Measurements from ENCODE around the gene LAS1L. TPM values are rescaled to one million over a fixed set of nuclear protein-coding genes. Genes with fewer than 3 reads are reported as not detected.

Gene LAS1L
- total and polyA plus RNA-seq, 2 donors (not counting 1 experiment from before 2014, with no cell fraction given) = 23.4 to 46.7 TPM

- Histone ChIP-seq H4K20me1 (ENCODE audit: control insufficient read depth, insufficient read depth, low read length, poor library complexity, severe bottlenecking) (no peaks in the 10 kb centered on the region), H3K27ac (ENCODE audit: low read length in 2 of 2) (no peak overlapping the region), H3K27me3 (replicated peaks in 1 of 4; ENCODE audit: control extremely low read depth in 1 of 4, control insufficient read depth in 3 of 4, insufficient read depth in 4 of 4, low read length in 3 of 4) (no peaks in the 10 kb centered on the region), H3K9me3 (ENCODE audit: control extremely low read depth in 1 of 3, control insufficient read depth in 2 of 3, insufficient read depth in 1 of 3, low read length in 2 of 3) (no peaks in the 10 kb centered on the region), H2AFZ (ENCODE audit: insufficient read depth, low read depth, low read length, poor library complexity, severe bottlenecking) (no peak overlapping the region), H3K4me1 (ENCODE audit: control insufficient read depth in 2 of 2, insufficient read depth in 2 of 2, low read length in 2 of 2) (no peaks in the 10 kb centered on the region), H3K36me3 (replicated peaks in 1 of 2; ENCODE audit: control extremely low read depth in 1 of 2, control insufficient read depth in 1 of 2, extremely low read depth in 1 of 2, insufficient read depth in 2 of 2, low read length in 1 of 2) (peaks cover 0 to 7% of the 10 kb centered on the region in 2 experiments), H3K4me2 (replicated peaks; ENCODE audit: low read depth, low read length, poor library complexity, severe bottlenecking) (no peak overlapping the region), H3K9ac (ENCODE audit: low read length) (no peak overlapping the region), H3K4me3 (ENCODE audit: control extremely low read depth in 1 of 5, extremely low read depth in 1 of 5, insufficient read depth in 1 of 5, low read depth in 2 of 5, low read length in 4 of 5) (no peak overlapping the region), H3K79me2 (ENCODE audit: control insufficient read depth, insufficient read depth, low read length) (no peaks in the 10 kb centered on the region)
- Mint-ChIP-seq H3K4me1 (no peaks in the 10 kb centered on the region), H3K27ac (no peak overlapping the region), H3K4me3 (no peak overlapping the region), H3K9me3 (ENCODE audit: insufficient read depth) (no peaks in the 10 kb centered on the region), H3K27me3 (no peaks in the 10 kb centered on the region)
- POLR2A ChIA-PET = no interaction called here
- WGBS (ENCODE audit: insufficient coverage) = no CpG with 5 or more reads among the region's 4 CpGs
- intact Hi-C loops (cut with micrococcal nuclease) = no loop called here
- ATAC-seq (ENCODE audit: low read depth) = no peak
- no peak for DNase-seq
- TF ChIP-seq CTCF (IDR thresholded peaks at IDR 0.05) (no peak), EZH2 (IDR thresholded peaks at IDR 0.05; ENCODE audit: borderline replicate concordance, insufficient read depth, low read depth, low read length, poor library complexity, severe bottlenecking) (no peak)
- CTCF ChIA-PET = interaction anchor here (0.9 kb wide), 1 partner anchor 19 kb away, joined by 4 read pairs; no protein-coding TSS in a partner anchor
Measured at GRCh38 chrX:65509400-65509799, 25.2 kb downstream of the LAS1L start.

DNA sequence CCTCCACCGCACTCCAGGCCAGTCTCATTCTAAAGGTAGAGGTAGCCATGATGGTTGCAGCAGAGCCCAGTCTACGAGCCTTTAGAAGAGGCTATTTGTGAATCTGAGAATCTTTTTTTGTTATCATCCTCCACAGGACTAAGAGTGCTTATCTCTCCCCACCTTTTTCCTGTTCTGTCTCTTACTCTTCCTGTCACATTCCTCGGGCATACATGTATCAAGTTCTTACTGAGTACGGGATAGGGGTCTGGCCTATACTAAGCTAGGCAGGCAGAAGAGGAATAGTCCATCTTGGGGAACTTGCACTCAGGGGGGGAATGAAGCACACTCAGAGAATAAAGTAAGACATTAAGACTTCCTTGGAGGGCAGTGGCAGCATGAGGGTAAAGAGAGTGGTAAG lies 25.7 kb downstream of the LAS1L start:
- no peak for TF ChIP-seq CTCF (IDR thresholded peaks at IDR 0.05)
- no peak for TF ChIP-seq EZH2 (IDR thresholded peaks at IDR 0.05; ENCODE audit: borderline replicate concordance, insufficient read depth, low read depth, low read length, poor library complexity, severe bottlenecking)
- no peaks in the 10 kb centered on the region for H3K4me1 ChIP-seq (ENCODE audit: control insufficient read depth in 2 of 2, insufficient read depth in 2 of 2, low read length in 2 of 2)
- no peaks in the 10 kb centered on the region for H4K20me1 ChIP-seq (ENCODE audit: control insufficient read depth, insufficient read depth, low read length, poor library complexity, severe bottlenecking)
- Mint-ChIP-seq H3K27ac (no peak overlapping the region), H3K27me3 (no peaks in the 10 kb centered on the region), H3K9me3 (ENCODE audit: insufficient read depth) (no peaks in the 10 kb centered on the region), H3K4me3 (no peak overlapping the region), H3K4me1 (no peaks in the 10 kb centered on the region)
- no peaks in the 10 kb centered on the region for H3K9me3 ChIP-seq (ENCODE audit: control extremely low read depth in 1 of 3, control insufficient read depth in 2 of 3, insufficient read depth in 1 of 3, low read length in 2 of 3)
- H3K36me3 ChIP-seq (replicated peaks in 1 of 2; ENCODE audit: control extremely low read depth in 1 of 2, control insufficient read depth in 1 of 2, extremely low read depth in 1 of 2, insufficient read depth in 2 of 2, low read length in 1 of 2) = peaks cover 0 to 4% of the 10 kb centered on the region in 2 experiments
- no peak overlapping the region for H3K27ac ChIP-seq (ENCODE audit: low read length in 2 of 2)
- no CpG with 5 or more reads among the region's 4 CpGs for WGBS (ENCODE audit: insufficient coverage)
- H3K4me3 ChIP-seq (ENCODE audit: control extremely low read depth in 1 of 5, extremely low read depth in 1 of 5, insufficient read depth in 1 of 5, low read depth in 2 of 5, low read length in 4 of 5) = no peak overlapping the region
- intact Hi-C loops (cut with micrococcal nuclease) = no loop called here
- DNase-seq = no peak
- no peaks in the 10 kb centered on the region for H3K27me3 ChIP-seq (replicated peaks in 1 of 4; ENCODE audit: control extremely low read depth in 1 of 4, control insufficient read depth in 3 of 4, insufficient read depth in 4 of 4, low read length in 3 of 4)
- H3K79me2 ChIP-seq (ENCODE audit: control insufficient read depth, insufficient read depth, low read length) = no peaks in the 10 kb centered on the region
- ChIA-PET CTCF (interaction anchor here (0.9 kb wide), 1 partner anchor 20 kb away, joined by 4 read pairs; no protein-coding TSS in a partner anchor), POLR2A (no interaction called here)
- no peak overlapping the region for H3K9ac ChIP-seq (ENCODE audit: low read length)
- no peak overlapping the region for H2AFZ ChIP-seq (ENCODE audit: insufficient read depth, low read depth, low read length, poor library complexity, severe bottlenecking)
- no peak overlapping the region for H3K4me2 ChIP-seq (replicated peaks; ENCODE audit: low read depth, low read length, poor library complexity, severe bottlenecking)
- no peak for ATAC-seq (ENCODE audit: low read depth)

Measured in B cell (primary cell).